Activated T-cell treated with anti-CD3 and anti-CD28 coated beads, Interleukin-2, amount 50 U/mL, for 72 hours (primary cell): Measurements from ENCODE around the gene PRRG1. TPM values are rescaled to one million over a fixed set of nuclear protein-coding genes. Genes with fewer than 3 reads are reported as not detected.

Source experiments
- ATAC-seq, 2 donors: fragments of 150-1000 bp; cut with Tn5 transposase; replicated peaks in 1 of 2; 2 replicates each; pipeline ENCODE4 v1.10.0; 2021; ENCODE audit warnings: moderate library complexity in 2 of 2, mild to moderate bottlenecking in 1 of 2
- DNase-seq, 2 donors: peaks; one replicate each; pipeline ENCODE4 v3.0.0; 2021 to 2022; ENCODE audit warnings: mixed read lengths in 1 of 2
- H3K27ac Mint-ChIP-seq: one replicate; pipeline ENCODE4 v1.8.0; 2022; ENCODE audit warnings: mild to moderate bottlenecking, moderate library complexity, mixed read lengths
- H3K27me3 Mint-ChIP-seq: one replicate; pipeline ENCODE4 v1.8.0; 2022; ENCODE audit warnings: low read depth, mixed read lengths
- H3K36me3 Mint-ChIP-seq, 2 donors: one replicate each; pipeline ENCODE4 v1.8.0; 2022; ENCODE audit warnings: mixed read lengths in 2 of 2, mild to moderate bottlenecking in 1 of 2; ENCODE audit not compliant: insufficient read depth in 2 of 2
- H3K4me1 Mint-ChIP-seq: one replicate; pipeline ENCODE4 v1.8.0; 2022; ENCODE audit warnings: low read depth, mixed read lengths
- H3K4me3 Mint-ChIP-seq, 2 donors: one replicate each; pipeline ENCODE4 v1.8.0; 2022; ENCODE audit warnings: mild to moderate bottlenecking in 2 of 2, mixed read lengths in 2 of 2, moderate library complexity in 2 of 2
- H3K9me3 Mint-ChIP-seq, 2 donors: one replicate each; pipeline ENCODE4 v1.8.0; 2022; ENCODE audit warnings: mixed read lengths in 2 of 2
- total RNA-seq, 2 donors: library from RNA; stranded (reverse); gene quantifications; one replicate each; pipeline ENCODE4 v1.2.3, GENCODE V29; 2022

The PRRG1 gene
- total RNA-seq, 2 donors from 2014 or later, result not detected

- no peak overlapping the region for H3K27ac Mint-ChIP-seq
- ATAC-seq, result no peak
- DNase-seq, result no peak
- peaks cover 60% of the 10 kb centered on the region for H3K27me3 Mint-ChIP-seq
- no peaks in the 10 kb centered on the region for H3K4me1 Mint-ChIP-seq
- H3K9me3 Mint-ChIP-seq, result peaks cover 0 to 4% of the 10 kb centered on the region in 2 donors
- H3K4me3 Mint-ChIP-seq, result peak overlapping the region; percentile 31 to 47
- H3K36me3 Mint-ChIP-seq, result peaks cover 0 to 2% of the 10 kb centered on the region in 2 donors
Observed at GRCh38 chrX:37348971-37349220, 268 bp upstream of the PRRG1 start.

- no peaks in the 10 kb centered on the region for H3K4me1 Mint-ChIP-seq
- H3K27me3 Mint-ChIP-seq, result peaks cover 60% of the 10 kb centered on the region
- H3K36me3 Mint-ChIP-seq, result peaks cover 0 to 2% of the 10 kb centered on the region in 2 donors
- DNase-seq (no peak), ATAC-seq (no peak)
- no peak overlapping the region for H3K27ac Mint-ChIP-seq
- peaks cover 0 to 3% of the 10 kb centered on the region in 2 donors for H3K9me3 Mint-ChIP-seq
- peak overlapping the region in 1 of 2 donors; percentile 46 for H3K4me3 Mint-ChIP-seq
Observed at GRCh38 chrX:37350034-37350365, 836 bp downstream of the PRRG1 start.

- Mint-ChIP-seq H3K9me3 (no peaks in the 10 kb centered on the region), H3K4me3 (no peak overlapping the region), H3K27me3 (peaks cover 30% of the 10 kb centered on the region), H3K36me3 (peaks cover 0 to 1% of the 10 kb centered on the region in 2 donors), H3K4me1 (no peaks in the 10 kb centered on the region), H3K27ac (no peak overlapping the region)
- DNase-seq (no peak), ATAC-seq (no peak)
Observed at GRCh38 chrX:37353646-37354045, 4.5 kb downstream of the PRRG1 start.

GRCh38 chrX:37357436-37357835 lies 8.3 kb downstream of the PRRG1 start:
- Mint-ChIP-seq H3K4me1 (no peaks in the 10 kb centered on the region), H3K36me3 (no peaks in the 10 kb centered on the region), H3K4me3 (no peak overlapping the region), H3K9me3 (peaks cover 0 to 3% of the 10 kb centered on the region in 2 donors), H3K27me3 (peaks cover 9% of the 10 kb centered on the region), H3K27ac (no peak overlapping the region)
- ATAC-seq (no peak), DNase-seq (no peak)

GRCh38 chrX:37361596-37361995 lies 12.4 kb downstream of the PRRG1 start:
- ATAC-seq (no peak), DNase-seq (no peak)
- Mint-ChIP-seq H3K4me3 (no peak overlapping the region), H3K9me3 (peaks cover 0 to 3% of the 10 kb centered on the region in 2 donors), H3K4me1 (no peaks in the 10 kb centered on the region), H3K36me3 (no peaks in the 10 kb centered on the region), H3K27me3 (no peaks in the 10 kb centered on the region), H3K27ac (no peak overlapping the region)

GRCh38 chrX:37364666-37365065 lies 15.5 kb downstream of the PRRG1 start:
- Mint-ChIP-seq H3K4me3 (no peak overlapping the region), H3K36me3 (no peaks in the 10 kb centered on the region), H3K4me1 (no peaks in the 10 kb centered on the region), H3K9me3 (peaks cover 0 to 3% of the 10 kb centered on the region in 2 donors), H3K27me3 (no peaks in the 10 kb centered on the region), H3K27ac (no peak overlapping the region)
- DNase-seq (no peak), ATAC-seq (no peak)

- H3K36me3 Mint-ChIP-seq, result no peaks in the 10 kb centered on the region
Observed at GRCh38 chrX:37367946-37368345, 18.8 kb downstream of the PRRG1 start.

GRCh38 chrX:37370499-37371141 lies 21.5 kb downstream of the PRRG1 start:
- Mint-ChIP-seq H3K4me3 (no peak overlapping the region), H3K27ac (no peak overlapping the region), H3K4me1 (no peaks in the 10 kb centered on the region), H3K27me3 (peaks cover 7% of the 10 kb centered on the region), H3K36me3 (no peaks in the 10 kb centered on the region), H3K9me3 (no peaks in the 10 kb centered on the region)
- DNase-seq, result no peak
- ATAC-seq, result no peak

More at GRCh38 chrX:37367946-37368345, 18.8 kb downstream of the PRRG1 start:
- no peak overlapping the region for H3K4me3 Mint-ChIP-seq
- ATAC-seq (no peak), DNase-seq (no peak)
- no peak overlapping the region for H3K27ac Mint-ChIP-seq
- no peaks in the 10 kb centered on the region for H3K9me3 Mint-ChIP-seq
- no peaks in the 10 kb centered on the region for H3K4me1 Mint-ChIP-seq
- H3K27me3 Mint-ChIP-seq, result peaks cover 6% of the 10 kb centered on the region

- Mint-ChIP-seq H3K4me1 (no peaks in the 10 kb centered on the region), H3K27me3 (peaks cover 12% of the 10 kb centered on the region), H3K9me3 (no peaks in the 10 kb centered on the region), H3K36me3 (no peaks in the 10 kb centered on the region), H3K27ac (no peak overlapping the region), H3K4me3 (no peak overlapping the region)
- ATAC-seq, result no peak
- no peak for DNase-seq
Observed at GRCh38 chrX:37371578-37371991, 22.4 kb downstream of the PRRG1 start.

- Mint-ChIP-seq H3K9me3 (peaks cover 0 to 1% of the 10 kb centered on the region in 2 donors), H3K36me3 (no peaks in the 10 kb centered on the region), H3K4me1 (no peaks in the 10 kb centered on the region), H3K27me3 (peaks cover 21% of the 10 kb centered on the region), H3K4me3 (no peak overlapping the region), H3K27ac (no peak overlapping the region)
- ATAC-seq (no peak), DNase-seq (no peak)
Observed at GRCh38 chrX:37378404-37378803, 29.2 kb downstream of the PRRG1 start.

GRCh38 chrX:37378830-37379229 lies 29.7 kb downstream of the PRRG1 start:
- H3K36me3 Mint-ChIP-seq, result no peaks in the 10 kb centered on the region
- H3K9me3 Mint-ChIP-seq, result peaks cover 0 to 1% of the 10 kb centered on the region in 2 donors
- ATAC-seq, result no peak
- no peaks in the 10 kb centered on the region for H3K4me1 Mint-ChIP-seq
- peaks cover 21% of the 10 kb centered on the region for H3K27me3 Mint-ChIP-seq
- no peak for DNase-seq
- H3K27ac Mint-ChIP-seq, result no peak overlapping the region
- no peak overlapping the region for H3K4me3 Mint-ChIP-seq

- DNase-seq (no peak), ATAC-seq (no peak)
- peaks cover 21% of the 10 kb centered on the region for H3K27me3 Mint-ChIP-seq
- peaks cover 0 to 1% of the 10 kb centered on the region in 2 donors for H3K9me3 Mint-ChIP-seq
- no peak overlapping the region for H3K27ac Mint-ChIP-seq
- no peaks in the 10 kb centered on the region for H3K4me1 Mint-ChIP-seq
- no peaks in the 10 kb centered on the region for H3K36me3 Mint-ChIP-seq
- no peak overlapping the region for H3K4me3 Mint-ChIP-seq
Observed at GRCh38 chrX:37380256-37380655, 31.1 kb downstream of the PRRG1 start.

- H3K4me1 Mint-ChIP-seq, result no peaks in the 10 kb centered on the region
- DNase-seq, result no peak
- H3K27ac Mint-ChIP-seq, result no peak overlapping the region
- no peaks in the 10 kb centered on the region for H3K36me3 Mint-ChIP-seq
- peaks cover 0 to 1% of the 10 kb centered on the region in 2 donors for H3K9me3 Mint-ChIP-seq
- no peak overlapping the region for H3K4me3 Mint-ChIP-seq
- ATAC-seq, result no peak
- peaks cover 18% of the 10 kb centered on the region for H3K27me3 Mint-ChIP-seq
Observed at GRCh38 chrX:37380924-37381323, 31.8 kb downstream of the PRRG1 start.

GRCh38 chrX:37383313-37383712 lies 34.1 kb downstream of the PRRG1 start:
- Mint-ChIP-seq H3K4me1 (no peaks in the 10 kb centered on the region), H3K27me3 (peaks cover 30% of the 10 kb centered on the region), H3K9me3 (peaks cover 0 to 3% of the 10 kb centered on the region in 2 donors), H3K4me3 (no peak overlapping the region), H3K27ac (no peak overlapping the region), H3K36me3 (no peaks in the 10 kb centered on the region)
- DNase-seq (no peak), ATAC-seq (no peak)
